PC-3 (cell line): ENCODE results near the gene LPAR1.

ENCODE experiments used
- CTCF ChIP-seq: fragments of 300-600 bp; sonication (generic); conservative IDR thresholded peaks from 2 replicates; pipeline ENCODE4 v1.5.1; 2017; ENCODE audit warnings: antibody characterized with exemption, low read depth, mild to moderate bottlenecking, low read length
- EZH2 ChIP-seq: fragments of 300-600 bp; sonication (generic); IDR thresholded peaks from one replicate; pipeline ENCODE4 v1.6.1; 2017; ENCODE audit warnings: antibody characterized with exemption, mild to moderate bottlenecking, low read length; ENCODE audit not compliant: unreplicated experiment
- EZH2phosphoT487 ChIP-seq: fragments of 300-600 bp; sonication (generic); IDR thresholded peaks from 2 replicates; pipeline ENCODE4 v1.6.1; 2018; ENCODE audit warnings: mild to moderate bottlenecking, antibody characterized with exemption, low read length, borderline replicate concordance

- TF ChIP-seq EZH2 (no peak), EZH2phosphoT487 (no peak), CTCF (no peak)
Measured at GRCh38 chr9:111003182-111003581, 35.1 kb downstream of the LPAR1 start.
